Activated naive CD4-positive, alpha-beta T cell treated with anti-CD3 and anti-CD28 coated beads, Interleukin-2, amount 50 U/mL, for 24 hours (primary cell): ENCODE data around the gene SPRTN.

ENCODE experiments used
- H3K27ac Mint-ChIP-seq: one replicate; pipeline ENCODE4 v1.8.0; 2021; ENCODE audit warnings: mild to moderate bottlenecking, mixed read lengths
- H3K27me3 Mint-ChIP-seq: one replicate; pipeline ENCODE4 v1.8.0; 2021; ENCODE audit warnings: mixed read lengths
- H3K36me3 Mint-ChIP-seq: one replicate; pipeline ENCODE4 v1.8.0; 2021; ENCODE audit warnings: mixed read lengths
- H3K4me1 Mint-ChIP-seq: one replicate; pipeline ENCODE4 v1.8.0; 2021; ENCODE audit warnings: mixed read lengths
- H3K4me3 Mint-ChIP-seq: one replicate; pipeline ENCODE4 v1.8.0; 2021; ENCODE audit warnings: mild to moderate bottlenecking, mixed read lengths
- H3K9me3 Mint-ChIP-seq: one replicate; pipeline ENCODE4 v1.8.0; 2021; ENCODE audit warnings: mixed read lengths

Gene SPRTN, protein sequence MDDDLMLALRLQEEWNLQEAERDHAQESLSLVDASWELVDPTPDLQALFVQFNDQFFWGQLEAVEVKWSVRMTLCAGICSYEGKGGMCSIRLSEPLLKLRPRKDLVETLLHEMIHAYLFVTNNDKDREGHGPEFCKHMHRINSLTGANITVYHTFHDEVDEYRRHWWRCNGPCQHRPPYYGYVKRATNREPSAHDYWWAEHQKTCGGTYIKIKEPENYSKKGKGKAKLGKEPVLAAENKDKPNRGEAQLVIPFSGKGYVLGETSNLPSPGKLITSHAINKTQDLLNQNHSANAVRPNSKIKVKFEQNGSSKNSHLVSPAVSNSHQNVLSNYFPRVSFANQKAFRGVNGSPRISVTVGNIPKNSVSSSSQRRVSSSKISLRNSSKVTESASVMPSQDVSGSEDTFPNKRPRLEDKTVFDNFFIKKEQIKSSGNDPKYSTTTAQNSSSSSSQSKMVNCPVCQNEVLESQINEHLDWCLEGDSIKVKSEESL

DNA sequence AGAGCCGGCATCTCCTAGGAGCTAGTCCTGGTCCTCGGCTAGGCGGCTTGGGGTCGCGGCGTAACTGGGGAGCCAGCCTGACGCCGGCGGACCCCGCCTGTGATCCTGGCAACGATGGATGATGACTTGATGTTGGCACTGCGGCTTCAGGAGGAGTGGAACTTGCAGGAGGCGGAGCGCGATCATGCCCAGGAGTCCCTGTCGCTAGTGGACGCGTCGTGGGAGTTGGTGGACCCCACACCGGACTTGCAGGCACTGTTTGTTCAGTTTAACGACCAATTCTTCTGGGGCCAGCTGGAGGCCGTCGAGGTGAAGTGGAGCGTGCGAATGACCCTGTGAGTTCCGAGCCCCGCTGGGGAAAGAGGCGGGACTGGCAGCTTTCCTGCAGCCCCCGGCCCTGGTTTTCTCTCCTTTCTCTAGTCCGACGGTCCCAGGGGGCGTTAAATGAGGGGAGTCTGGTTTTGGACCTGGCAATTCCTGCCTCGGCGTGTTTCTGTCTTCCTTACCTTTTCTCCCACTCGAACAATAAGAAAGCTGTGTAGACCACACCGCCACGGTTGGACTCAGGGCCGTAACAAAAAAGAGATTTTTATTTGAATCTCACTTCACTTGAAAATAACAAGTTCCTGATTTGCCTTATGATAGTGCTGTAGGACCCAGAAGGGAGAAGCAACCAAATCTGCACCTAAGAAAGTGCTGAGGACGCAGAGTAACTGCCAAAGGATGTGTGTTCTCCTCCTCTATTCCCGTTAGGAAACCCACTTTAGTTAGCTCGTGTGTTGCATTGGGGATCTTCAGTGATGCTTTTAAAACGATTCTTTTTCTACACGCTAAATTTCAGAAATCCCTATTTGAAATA is at the start of gene SPRTN:
Gene SPRTN, plus strand, starts transcription at position 24 of the 859 bp plus-strand sequence. Its CDS starts 91 bp downstream, at position 115.
- H3K36me3 Mint-ChIP-seq, result peaks cover 22% of the 10 kb centered on the region
- H3K4me1 Mint-ChIP-seq, result peaks cover 58% of the 10 kb centered on the region
- H3K9me3 Mint-ChIP-seq, result peaks cover 5% of the 10 kb centered on the region
- peak within 1 kb of the TSS; percentile 100 for H3K27ac Mint-ChIP-seq
- no peaks in the 10 kb centered on the region for H3K27me3 Mint-ChIP-seq
- H3K4me3 Mint-ChIP-seq, result peak within 1 kb of the TSS; percentile 99

DNA sequence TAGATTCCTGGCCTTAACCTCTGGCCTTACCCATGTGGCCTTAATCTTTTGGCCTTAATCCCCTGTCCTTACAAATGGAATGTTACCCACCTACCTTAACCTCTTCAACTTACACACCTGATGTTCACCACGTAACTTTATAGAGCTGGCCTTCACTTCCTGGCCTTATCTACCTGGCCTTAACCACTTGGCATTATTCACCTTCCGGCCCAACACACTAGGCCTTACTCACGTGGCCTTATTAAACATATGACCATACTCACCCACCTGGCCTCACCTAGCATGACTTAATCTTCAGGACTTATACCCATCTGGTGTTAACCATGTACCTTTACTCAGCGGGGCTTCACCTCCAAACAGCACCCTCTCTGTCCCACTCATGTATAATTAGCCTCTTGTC is 42.2 kb upstream of the SPRTN start:
- H3K27me3 Mint-ChIP-seq, result no peaks in the 10 kb centered on the region
- no peak overlapping the region for H3K27ac Mint-ChIP-seq
- no peaks in the 10 kb centered on the region for H3K36me3 Mint-ChIP-seq
- no peak overlapping the region for H3K4me3 Mint-ChIP-seq
- H3K4me1 Mint-ChIP-seq, result no peaks in the 10 kb centered on the region
- no peaks in the 10 kb centered on the region for H3K9me3 Mint-ChIP-seq

DNA sequence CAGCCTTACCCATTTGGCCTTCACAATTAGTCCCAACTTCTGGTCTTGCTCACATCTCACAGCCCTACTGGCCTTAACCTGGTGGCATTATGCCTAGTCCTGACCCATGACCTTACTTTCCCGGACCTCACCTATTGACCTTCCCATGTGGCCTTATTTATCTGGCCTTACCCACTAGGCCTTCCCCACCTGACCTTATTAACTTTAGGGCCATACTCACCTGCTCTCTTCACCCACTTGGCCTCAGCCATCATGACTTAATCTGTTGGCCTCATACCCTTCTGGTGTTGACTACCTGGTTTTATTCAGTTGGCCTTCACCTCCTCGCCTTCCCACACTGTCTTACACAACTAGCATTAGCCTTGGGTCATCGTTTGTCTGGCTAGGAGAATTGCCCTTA is 36.1 kb upstream of the SPRTN start:
- Mint-ChIP-seq H3K9me3 (no peaks in the 10 kb centered on the region), H3K4me1 (no peaks in the 10 kb centered on the region), H3K27ac (no peak overlapping the region), H3K4me3 (no peak overlapping the region), H3K36me3 (no peaks in the 10 kb centered on the region), H3K27me3 (no peaks in the 10 kb centered on the region)

DNA sequence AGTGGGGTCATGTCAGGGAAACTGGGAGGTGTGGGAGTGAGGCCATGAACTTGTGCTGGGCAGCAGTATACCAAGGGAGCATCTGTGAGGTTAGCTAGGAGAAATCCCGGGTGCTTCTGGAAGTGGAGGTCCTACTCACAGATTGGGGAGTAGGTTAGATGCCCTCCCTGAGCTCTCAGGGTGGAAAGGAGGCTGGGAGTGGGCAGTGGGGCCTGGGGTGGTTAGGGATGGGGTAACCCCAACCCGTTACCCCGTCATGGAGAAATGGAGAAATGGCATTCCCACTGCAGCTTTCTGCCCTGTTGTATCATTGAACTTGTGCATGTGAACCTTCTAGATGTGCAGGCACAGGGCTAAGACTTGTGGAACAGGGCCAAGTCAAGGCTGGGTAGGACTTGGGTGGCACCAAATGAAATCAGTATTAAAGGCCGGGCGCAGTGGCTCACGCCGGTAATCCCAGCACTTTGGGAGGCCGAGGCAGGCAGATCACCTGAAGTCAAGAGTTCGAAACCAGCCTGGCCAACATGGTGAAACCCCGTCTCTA is 27.6 kb upstream of the SPRTN start:
- Mint-ChIP-seq H3K36me3 (no peaks in the 10 kb centered on the region), H3K27ac (no peak overlapping the region)

DNA sequence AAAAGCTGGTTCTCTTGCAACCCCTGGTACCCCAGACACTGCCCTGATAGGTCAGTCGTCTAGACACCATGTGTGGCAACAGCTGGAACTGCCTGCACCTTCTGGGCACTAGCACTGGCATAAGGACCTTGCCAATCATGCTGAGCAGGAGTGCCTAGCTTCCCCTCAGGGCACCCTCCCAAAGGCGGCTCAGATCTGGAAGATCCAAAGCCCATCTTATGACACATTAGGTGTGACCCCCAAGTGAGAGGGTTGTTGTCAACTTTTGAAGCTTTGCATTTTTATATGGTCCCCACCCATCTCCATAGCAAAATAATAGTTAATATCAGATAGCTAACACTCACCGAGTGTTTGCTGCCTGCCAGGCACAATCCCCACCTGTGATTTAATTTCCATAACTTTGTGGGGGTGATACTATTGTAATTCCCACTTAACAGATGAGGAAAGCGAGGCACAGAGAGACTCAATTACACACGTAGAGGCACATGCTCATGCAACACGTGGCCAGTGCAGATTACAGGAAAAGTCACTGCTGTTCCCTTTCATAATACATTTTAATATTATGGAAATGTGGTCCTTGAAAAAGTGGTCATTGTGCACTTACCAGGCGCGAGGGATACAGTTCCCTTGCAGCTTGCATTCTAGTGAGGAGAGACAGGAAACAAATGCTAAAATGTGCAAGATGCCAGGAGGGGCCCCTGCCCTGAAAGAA is 26.2 kb upstream of the SPRTN start:
- Mint-ChIP-seq H3K27me3 (no peaks in the 10 kb centered on the region), H3K27ac (no peak overlapping the region), H3K4me3 (no peak overlapping the region), H3K9me3 (no peaks in the 10 kb centered on the region), H3K4me1 (no peaks in the 10 kb centered on the region), H3K36me3 (no peaks in the 10 kb centered on the region)

More for the DNA sequence above, 27.6 kb upstream of the SPRTN start:
- no peaks in the 10 kb centered on the region for H3K9me3 Mint-ChIP-seq
- H3K4me1 Mint-ChIP-seq, result no peaks in the 10 kb centered on the region
- no peaks in the 10 kb centered on the region for H3K27me3 Mint-ChIP-seq
- no peak overlapping the region for H3K4me3 Mint-ChIP-seq

DNA sequence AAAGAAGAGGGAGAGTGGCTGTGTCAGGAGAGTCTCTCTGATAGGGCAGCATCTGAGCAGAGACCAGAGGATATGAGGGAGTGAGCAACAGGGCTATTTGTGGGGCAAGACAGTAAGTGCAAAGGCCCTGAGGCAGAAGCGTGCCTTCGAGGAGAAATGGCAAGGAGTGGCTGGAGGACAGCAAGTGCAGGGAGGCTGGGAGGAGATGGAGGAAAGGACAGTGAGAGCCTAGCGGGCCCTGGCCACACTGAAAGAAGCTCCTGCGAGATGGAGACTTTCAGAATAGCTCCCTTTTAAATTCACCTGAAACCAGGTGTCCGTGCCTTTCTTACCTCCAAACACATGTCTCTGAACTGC is 25.7 kb upstream of the SPRTN start:
- H3K27ac Mint-ChIP-seq, result no peak overlapping the region
- H3K36me3 Mint-ChIP-seq, result no peaks in the 10 kb centered on the region
- no peaks in the 10 kb centered on the region for H3K4me1 Mint-ChIP-seq
- no peaks in the 10 kb centered on the region for H3K27me3 Mint-ChIP-seq
- no peak overlapping the region for H3K4me3 Mint-ChIP-seq
- no peaks in the 10 kb centered on the region for H3K9me3 Mint-ChIP-seq

DNA sequence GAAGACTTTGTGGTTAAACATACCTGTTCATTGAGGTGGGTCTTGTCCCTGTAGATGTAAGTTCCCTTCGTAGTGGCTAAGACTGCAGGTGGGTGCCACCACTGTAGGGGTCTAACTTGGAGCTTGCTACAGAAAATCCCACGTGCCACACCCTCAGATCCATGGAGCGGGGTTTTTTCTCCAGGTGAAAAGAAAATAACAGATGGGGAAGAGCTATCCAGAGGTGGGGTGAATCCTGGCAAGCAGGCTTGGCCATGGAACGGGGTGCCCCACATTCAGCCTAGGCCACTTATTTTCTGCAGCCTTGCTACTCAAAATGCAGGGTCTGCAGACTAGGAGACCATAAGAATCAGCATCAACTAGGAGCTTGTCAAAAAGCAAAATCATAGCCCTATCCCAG is 24.4 kb upstream of the SPRTN start:
- no peaks in the 10 kb centered on the region for H3K9me3 Mint-ChIP-seq
- no peaks in the 10 kb centered on the region for H3K27me3 Mint-ChIP-seq
- no peaks in the 10 kb centered on the region for H3K4me1 Mint-ChIP-seq
- H3K4me3 Mint-ChIP-seq, result no peak overlapping the region
- no peaks in the 10 kb centered on the region for H3K36me3 Mint-ChIP-seq
- no peak overlapping the region for H3K27ac Mint-ChIP-seq

DNA sequence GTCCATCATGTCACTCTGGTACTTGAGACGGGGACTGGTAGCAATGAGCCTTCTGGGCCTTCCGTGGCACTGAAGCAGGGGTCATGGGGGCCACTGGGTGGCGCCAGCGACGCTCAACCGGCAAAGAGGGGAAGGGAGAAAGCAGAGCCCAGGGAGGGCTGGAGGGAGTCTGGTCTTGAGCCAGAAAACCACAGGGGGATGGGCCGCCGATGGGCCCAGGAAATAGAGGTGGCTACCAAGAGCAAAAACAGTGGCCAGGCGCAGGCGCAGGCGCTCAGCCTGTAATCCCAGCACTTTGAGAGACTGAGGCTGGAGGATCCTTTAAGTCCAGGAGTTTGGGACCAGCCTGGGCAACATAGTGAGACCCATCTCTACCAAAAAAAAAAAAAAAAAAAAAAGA is 22.2 kb upstream of the SPRTN start:
- Mint-ChIP-seq H3K36me3 (no peaks in the 10 kb centered on the region), H3K27ac (no peak overlapping the region), H3K4me3 (no peak overlapping the region), H3K27me3 (no peaks in the 10 kb centered on the region), H3K9me3 (no peaks in the 10 kb centered on the region), H3K4me1 (no peaks in the 10 kb centered on the region)

DNA sequence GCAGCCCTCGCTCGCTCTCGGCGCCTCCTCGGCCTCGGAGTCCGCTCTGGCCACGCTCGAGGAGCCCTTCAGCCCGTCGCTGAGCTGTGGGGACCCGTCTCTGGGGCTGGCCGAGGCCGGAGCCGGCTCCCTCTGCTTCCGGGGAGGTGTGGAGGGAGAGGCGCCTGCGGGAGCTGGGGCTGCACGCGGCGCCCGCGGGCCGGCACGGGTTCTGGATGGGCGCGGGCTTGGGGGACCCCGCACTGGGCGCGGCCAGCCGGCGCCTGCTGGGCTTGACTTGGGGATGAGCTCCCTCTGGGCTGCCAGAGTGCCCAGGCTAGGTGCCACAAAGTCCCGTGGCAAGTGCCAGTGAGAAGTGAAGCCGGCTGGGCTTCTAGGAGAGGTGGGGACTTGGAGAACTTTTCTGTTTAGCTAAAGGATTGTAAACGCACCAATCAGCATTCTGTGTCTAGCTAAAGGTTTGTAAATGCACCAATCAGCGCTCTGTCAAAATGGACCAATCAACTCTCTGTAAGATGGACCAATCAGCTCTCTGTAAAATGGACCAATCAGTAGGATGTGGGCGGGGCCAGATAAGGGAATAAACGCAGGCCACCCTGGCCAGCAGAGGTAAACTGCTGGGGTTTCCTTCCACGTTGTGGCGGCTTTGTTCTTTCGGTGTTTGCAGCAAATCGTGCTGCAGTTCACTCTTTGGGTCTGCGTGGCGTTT is 20.6 kb upstream of the SPRTN start:
- H3K9me3 Mint-ChIP-seq, result no peaks in the 10 kb centered on the region
- no peak overlapping the region for H3K4me3 Mint-ChIP-seq
- H3K27me3 Mint-ChIP-seq, result no peaks in the 10 kb centered on the region
- H3K36me3 Mint-ChIP-seq, result no peaks in the 10 kb centered on the region
- no peaks in the 10 kb centered on the region for H3K4me1 Mint-ChIP-seq
- no peak overlapping the region for H3K27ac Mint-ChIP-seq

DNA sequence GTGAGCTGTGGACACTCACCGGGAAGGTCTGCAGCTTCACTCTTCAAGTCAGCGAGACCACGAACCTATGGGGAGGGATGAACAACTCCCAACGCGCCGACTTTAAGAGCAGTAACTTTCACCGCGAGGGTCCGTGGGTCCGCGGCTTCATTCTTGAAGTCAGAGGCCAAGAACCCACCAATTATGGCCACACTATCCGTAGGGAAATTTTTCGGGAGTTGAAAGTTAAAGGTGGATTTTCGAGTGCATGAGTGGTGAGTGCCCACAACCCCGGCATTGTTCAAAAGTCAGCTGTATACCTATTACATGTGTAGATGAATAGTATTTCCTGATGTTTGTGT is 20.1 kb upstream of the SPRTN start:
- no peaks in the 10 kb centered on the region for H3K27me3 Mint-ChIP-seq
- no peaks in the 10 kb centered on the region for H3K36me3 Mint-ChIP-seq
- H3K9me3 Mint-ChIP-seq, result no peaks in the 10 kb centered on the region
- no peak overlapping the region for H3K27ac Mint-ChIP-seq
- no peak overlapping the region for H3K4me3 Mint-ChIP-seq
- H3K4me1 Mint-ChIP-seq, result no peaks in the 10 kb centered on the region

DNA sequence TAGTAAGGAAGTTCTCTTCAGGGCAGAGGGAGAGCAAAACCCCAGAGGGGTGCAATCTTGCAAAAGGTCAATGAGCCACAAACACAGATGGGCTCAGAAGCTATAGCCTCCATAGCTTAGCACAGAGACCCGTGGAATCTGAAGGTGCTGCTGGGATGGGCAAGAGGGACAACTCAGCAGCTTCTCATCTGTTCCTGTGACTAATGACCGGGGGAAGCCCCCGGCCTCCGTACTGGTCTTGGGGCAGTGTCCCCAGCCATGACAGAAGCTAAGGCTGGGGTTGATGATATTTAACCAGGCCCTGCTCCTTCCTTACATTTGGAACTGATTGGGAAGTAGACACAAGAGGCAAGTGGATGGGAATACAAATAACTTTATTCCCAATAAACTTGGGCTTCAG is 19.5 kb upstream of the SPRTN start:
- H3K27ac Mint-ChIP-seq, result no peak overlapping the region
- no peak overlapping the region for H3K4me3 Mint-ChIP-seq
- H3K4me1 Mint-ChIP-seq, result no peaks in the 10 kb centered on the region
- H3K36me3 Mint-ChIP-seq, result no peaks in the 10 kb centered on the region
- no peaks in the 10 kb centered on the region for H3K9me3 Mint-ChIP-seq
- H3K27me3 Mint-ChIP-seq, result no peaks in the 10 kb centered on the region

DNA sequence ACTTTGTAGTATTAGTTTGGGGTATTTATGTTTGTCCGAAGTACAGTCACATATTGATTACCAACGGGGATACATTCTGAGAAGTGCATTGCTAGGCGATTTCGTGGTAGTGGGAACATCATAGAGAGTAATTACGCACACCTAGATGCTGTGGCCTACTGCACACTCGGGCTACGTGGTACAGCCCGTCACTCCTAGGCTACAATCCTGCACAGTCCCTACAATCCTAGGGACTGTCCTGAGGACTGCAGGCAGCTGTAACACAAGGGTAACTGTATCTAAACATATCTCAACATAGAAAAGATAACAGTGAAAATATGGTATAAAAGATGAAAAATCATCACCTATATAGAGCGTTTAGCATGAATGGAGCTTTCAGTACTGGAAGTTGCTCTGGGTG is 19.0 kb upstream of the SPRTN start:
- H3K4me3 Mint-ChIP-seq, result no peak overlapping the region
- H3K36me3 Mint-ChIP-seq, result no peaks in the 10 kb centered on the region
- no peaks in the 10 kb centered on the region for H3K4me1 Mint-ChIP-seq
- H3K27me3 Mint-ChIP-seq, result no peaks in the 10 kb centered on the region
- H3K9me3 Mint-ChIP-seq, result no peaks in the 10 kb centered on the region
- no peak overlapping the region for H3K27ac Mint-ChIP-seq

DNA sequence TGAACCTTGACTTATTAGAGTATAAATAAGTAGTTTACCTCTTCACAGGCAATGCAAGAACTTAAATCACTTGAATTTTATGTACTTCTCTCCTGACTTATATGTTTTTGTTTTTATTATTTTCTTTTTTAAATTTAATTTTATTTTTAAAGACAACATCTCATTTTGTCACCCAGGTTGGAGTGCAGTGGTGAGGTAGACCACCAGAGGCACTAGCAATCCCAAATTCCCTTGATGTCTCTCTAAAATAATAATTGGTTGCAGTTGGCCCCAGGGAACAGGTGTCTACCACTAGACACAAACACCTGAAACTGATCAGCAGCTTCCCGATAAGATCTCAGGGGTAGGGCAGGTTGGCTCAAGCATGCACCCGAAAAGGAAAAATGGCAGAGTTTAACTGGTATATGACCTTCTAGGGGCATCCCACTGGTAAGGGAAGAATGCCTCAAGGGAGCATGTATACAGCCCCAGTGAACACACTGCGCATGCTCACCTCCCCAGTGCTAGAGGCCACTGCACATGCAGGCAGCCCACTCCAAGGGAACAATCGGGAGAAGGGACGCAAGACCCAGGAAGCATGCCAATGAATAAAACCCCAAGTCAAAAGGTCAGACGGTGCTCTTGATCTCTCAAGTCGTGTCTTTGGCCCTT is 15.1 kb upstream of the SPRTN start:
- no peak overlapping the region for H3K27ac Mint-ChIP-seq

DNA sequence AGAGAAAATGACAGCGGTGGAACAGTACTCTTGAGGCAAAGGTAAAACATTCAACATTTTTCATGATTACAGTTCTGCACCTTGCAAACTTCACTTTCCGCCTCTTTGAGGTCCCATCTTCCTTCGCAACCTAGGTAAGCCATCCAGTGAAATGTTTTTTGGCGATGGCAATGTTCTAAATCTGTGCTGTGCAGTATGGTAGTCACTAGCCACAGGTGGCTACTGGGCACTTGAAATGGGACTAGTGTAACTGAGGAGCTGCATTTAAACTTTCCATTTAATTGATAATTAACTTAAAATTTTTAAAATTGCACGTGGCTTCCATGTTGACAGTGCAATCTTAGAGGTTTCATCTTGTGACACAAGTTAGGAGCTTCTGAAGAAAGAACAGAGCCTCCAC is 13.4 kb upstream of the SPRTN start:
- Mint-ChIP-seq H3K27ac (no peak overlapping the region), H3K4me1 (peaks cover 7% of the 10 kb centered on the region), H3K4me3 (no peak overlapping the region), H3K27me3 (no peaks in the 10 kb centered on the region), H3K36me3 (no peaks in the 10 kb centered on the region), H3K9me3 (no peaks in the 10 kb centered on the region)

More for the DNA sequence above, 15.1 kb upstream of the SPRTN start:
- no peaks in the 10 kb centered on the region for H3K4me1 Mint-ChIP-seq
- no peaks in the 10 kb centered on the region for H3K27me3 Mint-ChIP-seq
- H3K9me3 Mint-ChIP-seq, result no peaks in the 10 kb centered on the region
- no peaks in the 10 kb centered on the region for H3K36me3 Mint-ChIP-seq
- no peak overlapping the region for H3K4me3 Mint-ChIP-seq

DNA sequence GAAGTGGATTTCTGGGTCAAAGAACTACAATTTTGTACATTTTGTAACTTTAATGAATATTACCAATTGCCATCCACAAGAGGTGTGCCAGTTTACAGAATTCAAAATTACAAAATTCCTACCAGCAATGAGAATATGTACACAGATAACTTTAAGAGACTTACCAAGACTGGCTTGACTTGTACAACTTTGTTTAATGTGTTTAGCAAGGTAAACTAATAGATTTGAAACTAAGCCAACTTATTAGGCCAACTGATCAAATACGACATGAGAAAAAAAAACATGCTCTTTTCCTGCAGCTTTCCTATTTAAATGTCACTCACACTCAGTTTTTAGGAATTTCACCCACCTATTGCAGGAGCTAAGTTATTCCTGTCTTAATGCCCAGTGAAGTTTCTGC is 11.8 kb upstream of the SPRTN start:
- peaks cover 7% of the 10 kb centered on the region for H3K4me1 Mint-ChIP-seq
- no peak overlapping the region for H3K27ac Mint-ChIP-seq
- no peaks in the 10 kb centered on the region for H3K27me3 Mint-ChIP-seq
- H3K4me3 Mint-ChIP-seq, result no peak overlapping the region
- no peaks in the 10 kb centered on the region for H3K9me3 Mint-ChIP-seq
- H3K36me3 Mint-ChIP-seq, result peaks cover 2% of the 10 kb centered on the region
